DOHH2 (cell line): Measurements from ENCODE around the gene AUH.

Experiments used
- CTCF ChIP-seq: fragments of 200-600 bp; sonication (generic); IDR thresholded peaks from one replicate; pipeline ENCODE4 v1.5.1; 2014; ENCODE audit warnings: antibody characterized with exemption, mild to moderate bottlenecking, low read depth, low read length; ENCODE audit not compliant: poor library complexity, severe bottlenecking
- EZH2phosphoT487 ChIP-seq: fragments of 200-600 bp; sonication (generic); IDR thresholded peaks from 2 replicates; pipeline ENCODE4 v1.6.1; 2017; ENCODE audit warnings: borderline replicate concordance, mild to moderate bottlenecking, antibody characterized with exemption, low read length, moderate library complexity, mixed read lengths

- TF ChIP-seq CTCF (no peak), EZH2phosphoT487 (no peak)
Observed at GRCh38 chr9:91333551-91333950, 28.2 kb downstream of the AUH start.
